Endothelial cell of umbilical vein (primary cell): Measurements from ENCODE around the gene IFI35. TPM values are rescaled to one million over a fixed set of nuclear protein-coding genes. Genes with fewer than 3 reads are reported as not detected.

Source experiments
- Bru-seq: library from RNA; stranded (reverse); fragments of 400-500 nt; gene quantifications from one replicate; lab custom pipeline; 2021; lab: Mats Ljungman, UMichigan
- BruChase-seq, 2 experiments: library from RNA; stranded (reverse); fragments of 400-500 nt; gene quantifications; one replicate each; lab custom pipeline; 2021; lab: Mats Ljungman, UMichigan
- BruUV-seq: library from RNA; stranded (reverse); fragments of 400-500 nt; replicated peaks from 2 replicates; lab custom pipeline; 2021; lab: Mats Ljungman, UMichigan
- CTCF ChIA-PET: fragments of 300-600, 350-600 bp; sonication (Branson Sonifier 250); formaldehyde crosslinking; loops from one replicate; lab custom pipeline; 2021; ENCODE audit warnings: antibody characterized with exemption, inconsistent platforms; lab: Charles Lee
- POLR2A ChIA-PET: fragments of 300-600, 350-600 bp; sonication (Branson Sonifier 250); formaldehyde crosslinking; loops from one replicate; lab custom pipeline; 2021; ENCODE audit warnings: antibody characterized with exemption, inconsistent platforms; lab: Charles Lee
- DNase-seq: peaks from one replicate; pipeline ENCODE4 v3.0.0-alpha.2; 2011; ENCODE audit warnings: low read depth, low spot score
- FAIRE-seq: peaks from 2 replicates; lab custom pipeline; 2011; peaks lifted over from hg19 to GRCh38; lab: Jason Lieb, UNC
- H2AFZ ChIP-seq: 2 replicates; pipeline ENCODE4 v1.6.0; 2012; ENCODE audit warnings: low read depth, low read length, control low read depth, inconsistent platforms
- H3K27ac ChIP-seq: 2 replicates; pipeline ENCODE4 v1.5.1; 2011; ENCODE audit warnings: low read depth, mild to moderate bottlenecking, control low read depth, low read length, moderate library complexity; ENCODE audit not compliant: insufficient read depth
- H3K27me3 ChIP-seq, 2 experiments: 2 replicates each; pipeline versions ENCODE4 v1.6.0 to v1.6.1; 2011; ENCODE audit warnings: low read length in 2 of 2, mixed read lengths in 1 of 2; ENCODE audit not compliant: control insufficient read depth in 2 of 2, insufficient read depth in 2 of 2
- H3K36me3 ChIP-seq, 2 experiments: 2 replicates in 1 of 2; 3 replicates in 1 of 2; pipeline ENCODE4 v1.5.1; 2011; ENCODE audit warnings: low read length in 2 of 2, mild to moderate bottlenecking in 1 of 2, moderate library complexity in 1 of 2; ENCODE audit not compliant: control insufficient read depth in 2 of 2, insufficient read depth in 2 of 2; ENCODE audit errors: extremely low read depth in 1 of 2
- H3K4me1 ChIP-seq: 3 replicates; pipeline ENCODE4 v1.5.1; 2011; ENCODE audit warnings: mild to moderate bottlenecking, low read length; ENCODE audit not compliant: control insufficient read depth, insufficient read depth; ENCODE audit errors: extremely low read depth
- H3K4me2 ChIP-seq: 2 replicates; pipeline ENCODE4 v1.6.1; 2011; ENCODE audit warnings: low read length, control low read depth, mixed read lengths; ENCODE audit not compliant: insufficient read depth
- H3K4me3 ChIP-seq, 3 experiments: fragments of 200-600 bp in 1 of 3; sonication (generic), shearing (Covaris generic) in 1 of 3; replicated peaks in 1 of 3; 2 replicates each; pipeline ENCODE4 v1.5.1; 2011 to 2016; ENCODE audit warnings: control low read depth in 3 of 3, low read length in 3 of 3, mild to moderate bottlenecking in 2 of 3, inconsistent platforms in 1 of 3, low read depth in 1 of 3, moderate library complexity in 1 of 3; ENCODE audit not compliant: insufficient read depth in 1 of 3
- H3K79me2 ChIP-seq: 2 replicates; pipeline ENCODE4 v1.6.0; 2012; ENCODE audit warnings: low read length, inconsistent platforms; ENCODE audit not compliant: control insufficient read depth, insufficient read depth
- H3K9ac ChIP-seq: replicated peaks from 2 replicates; pipeline ENCODE3; 2011; ENCODE audit warnings: low read length, control low read depth; ENCODE audit not compliant: insufficient read depth; ENCODE audit errors: extremely low read depth
- H3K9me1 ChIP-seq: replicated peaks from 3 replicates; pipeline ENCODE4 v1.6.0; 2011; ENCODE audit warnings: mild to moderate bottlenecking, low read length; ENCODE audit not compliant: control insufficient read depth, insufficient read depth; ENCODE audit errors: extremely low read depth
- H3K9me3 ChIP-seq: replicated peaks from 2 replicates; pipeline ENCODE4 v1.5.1; 2012; ENCODE audit warnings: low read length, inconsistent platforms; ENCODE audit not compliant: control insufficient read depth, insufficient read depth
- H4K20me1 ChIP-seq: replicated peaks from 2 replicates; pipeline ENCODE3; 2011; ENCODE audit warnings: mild to moderate bottlenecking, low read length; ENCODE audit not compliant: control insufficient read depth, insufficient read depth; ENCODE audit errors: extremely low read depth
- CTCF ChIP-seq, 2 donors: IDR thresholded peaks; 1 replicate in 1 of 2; 2 replicates in 1 of 2; pipeline ENCODE4 v1.5.1; 2011; ENCODE audit warnings: low read length in 2 of 2, mild to moderate bottlenecking in 2 of 2, moderate library complexity in 2 of 2, control low read depth in 1 of 2, inconsistent platforms in 1 of 2, low read depth in 1 of 2; ENCODE audit not compliant: insufficient read depth in 1 of 2; ENCODE audit errors: extremely low read depth in 1 of 2
- FOS ChIP-seq: IDR thresholded peaks from 2 replicates; pipeline ENCODE4 v1.6.1; 2011; ENCODE audit warnings: mild to moderate bottlenecking, low read length, moderate library complexity, borderline replicate concordance; ENCODE audit not compliant: insufficient read depth
- POLR2A ChIP-seq: IDR thresholded peaks from 2 replicates; pipeline ENCODE4 v1.6.1; 2012; ENCODE audit warnings: low read depth, mild to moderate bottlenecking, control low read depth, low read length
- POLR2AphosphoS5 ChIP-seq: IDR thresholded peaks from 2 replicates; pipeline ENCODE4 v1.6.1; 2012; ENCODE audit warnings: low read depth, mild to moderate bottlenecking, control low read depth, low read length, moderate library complexity; ENCODE audit not compliant: insufficient read depth
- dilution Hi-C: fragments of 300-500 bp; cut with MboI; formaldehyde crosslinking; loops from one replicate; pipeline ENCODE4 v1.15.0; 2019; ENCODE audit warnings: low sequenced_read_pairs; ENCODE audit not compliant: extremely low pct_ligation_motif_present
- intact Hi-C: fragments of 100-400 bp; cut with micrococcal nuclease; formaldehyde crosslinking; loops from one replicate; pipeline ENCODE4 v1.10.0; 2022
- long read RNA-seq: library from polyadenylated mRNA; stranded (forward); transcript quantifications from one replicate; pipeline ENCODE4 v2.0.0, GENCODE V29; 2021
- polyA minus RNA-seq, 3 experiments: library from RNA; depleted of rRNA, polyadenylated mRNA; stranded (reverse); fragments of >200 nt; gene quantifications; 1 replicate in 1 of 3; 2 replicates in 2 of 3; pipeline ENCODE4 v1.2.3, GENCODE V29; 2011
- polyA plus RNA-seq, 4 experiments: library from polyadenylated mRNA; depleted of rRNA in 3 of 4; stranded (reverse) in 3 of 4; unstranded in 1 of 4; fragments of >200 nt; gene quantifications; 2 replicates each; pipeline versions ENCODE4 v1.2.1 to v1.2.3, GENCODE V29; 2011 to 2012; ENCODE audit warnings: missing spikeins in 1 of 4
- total RNA-seq: library from RNA; stranded (reverse); gene quantifications from 2 replicates; pipeline ENCODE4 v1.2.3, GENCODE V29; 2021

The IFI35 gene
- total RNA-seq (9.4 and 11.1 TPM in 2 replicates), polyA plus RNA-seq (22.5 and 23.5 TPM in 2 replicates), polyA minus RNA-seq (11.0 and 11.7 TPM in 2 replicates), Bru-seq, nascent RNA (percentile 41 among the genes with signal in this experiment), BruChase-seq, experiment 1, labeled RNA remaining after a 6-hour chase (percentile 33 among the genes with signal in this experiment), BruChase-seq, experiment 2, labeled RNA remaining after a 2-hour chase (percentile 30 among the genes with signal in this experiment)
- 17.1 and 17.9 TPM in 2 replicates for polyA plus RNA-seq (2011; cell fraction: cytosol; rRNA removed)
- polyA plus RNA-seq (2011; cell fraction: nucleus; rRNA removed) = 13.8 and 14.5 TPM in 2 replicates
- polyA plus RNA-seq (2012) = 8.8 and 9.0 TPM in 2 replicates
- polyA minus RNA-seq (2011; cell fraction: cytosol; rRNA and poly(A)+ RNA removed) = 11.2 TPM
- 4.4 and 5.2 TPM in 2 replicates for polyA minus RNA-seq (2011; cell fraction: nucleus; rRNA and poly(A)+ RNA removed)
- long read RNA-seq, transcript IFI35-203 (7 exons, 1,241 nt) = minor isoform, 9 of 34 reads
- long read RNA-seq, transcript IFI35-204 (7 exons, 1,232 nt) = major isoform, 18 of 34 reads
- long read RNA-seq, partial matches to known transcripts = 3 of 34 reads
- long read RNA-seq, other reads (novel, unspliced or antisense) = 4 of 34 reads

- intact Hi-C loops = loop anchor here (2.0 kb wide), 1 partner anchor 14 kb away; no protein-coding TSS in a partner anchor
- FAIRE-seq = peak; percentile 86
- peaks cover 5% of the 10 kb centered on the region for H3K4me1 ChIP-seq
- H3K9me3 ChIP-seq = no peaks in the 10 kb centered on the region
- dilution Hi-C loops = no loop called here
- peaks cover 7 to 16% of the 10 kb centered on the region in 2 experiments for H3K36me3 ChIP-seq
- ChIA-PET POLR2A (interaction anchor here (0.6 to 1.7 kb wide), 3 partner anchors 9 to 375 kb away, joined by 3 to 5 read pairs (median 4); partner anchors contain the start of gene RPL27), CTCF (interaction anchor here (0.6 to 2.8 kb wide), 7 partner anchors 9 to 332 kb away, joined by 3 to 23 read pairs (median 6); partner anchors contain the start of genes RPL27 and VAT1)
- peak within 1 kb of the TSS; percentile 81 for H3K4me2 ChIP-seq
- no peaks in the 10 kb centered on the region for H3K9me1 ChIP-seq
- peak; percentile 90 for DNase-seq
- peak within 1 kb of the TSS; percentile 73 for H3K9ac ChIP-seq
- no peaks in the 10 kb centered on the region for H4K20me1 ChIP-seq
- TSS peak; percentile 10 for BruUV-seq
- peak within 1 kb of the TSS; percentile 85 for H2AFZ ChIP-seq
- H3K27me3 ChIP-seq = no peaks in the 10 kb centered on the region
- peaks cover 3% of the 10 kb centered on the region for H3K79me2 ChIP-seq
- H3K27ac ChIP-seq = peak within 1 kb of the TSS; percentile 53
- TF ChIP-seq CTCF (IDR thresholded peaks at IDR 0.05; ENCODE audit: extremely low read depth in 1 of 2, insufficient read depth in 1 of 2, low read depth in 1 of 2, low read length in 2 of 2) (peak; percentile 32 to 48), POLR2A (peak; percentile 61), FOS (no peak), POLR2AphosphoS5 (peak; percentile 59)
- H3K4me3 ChIP-seq = peak within 1 kb of the TSS; percentile 65 to 77 (median 65)
Observed at GRCh38 chr17:43006639-43007551, at the start of gene IFI35. Gene IFI35, plus strand, starts transcription at chr17:43006784. Its CDS starts 164 bp downstream, at chr17:43006948.
